SK-N-MC (cell line): ENCODE results near the gene SCIN.

Experiments
- EZH2 ChIP-seq: fragments of 200-600 bp; sonication (generic); IDR thresholded peaks from one replicate; pipeline ENCODE4 v1.6.1; 2017; ENCODE audit warnings: antibody characterized with exemption
- FOXP2 ChIP-seq: optimal IDR thresholded peaks from 2 replicates; pipeline ENCODE3; 2011; ENCODE audit warnings: mild to moderate bottlenecking, moderate library complexity; ENCODE audit not compliant: insufficient read depth; ENCODE audit errors: extremely low read length, control extremely low read depth
- POLR2AphosphoS5 ChIP-seq: IDR thresholded peaks from 2 replicates; pipeline ENCODE4 v1.6.1; 2012; ENCODE audit warnings: mild to moderate bottlenecking, low read depth, low read length, borderline replicate concordance

DNA sequence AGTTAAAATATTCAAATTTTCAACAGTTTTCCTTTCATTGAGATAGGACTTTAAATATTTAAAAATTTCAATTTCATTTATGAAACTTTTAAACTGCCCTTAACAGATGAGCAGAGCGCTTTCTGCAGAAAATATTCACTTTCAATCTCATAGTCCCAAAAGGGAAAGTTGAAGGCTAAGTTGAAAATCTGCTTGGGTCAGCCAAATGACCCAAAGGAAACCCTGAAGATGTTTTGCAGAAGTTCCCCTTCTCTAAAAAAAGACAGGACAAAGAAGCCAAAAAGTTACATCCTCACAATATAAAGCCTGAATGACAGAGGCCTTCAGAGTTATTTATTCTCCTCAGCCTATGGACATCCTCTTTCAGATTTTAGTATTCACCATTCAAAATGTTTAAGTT lies 17.6 kb upstream of the SCIN start:
- TF ChIP-seq EZH2 (no peak), POLR2AphosphoS5 (no peak), FOXP2 (no peak)
